Heart right ventricle (tissue), 16 donors: ENCODE measurements around the gene ACVR1B. TPM values are rescaled to one million over a fixed set of nuclear protein-coding genes. Genes with fewer than 3 reads are reported as not detected.

Source experiments
- ATAC-seq, 8 donors: fragments of 200-7000 bp; cut with Tn5 transposase; one replicate each; pipeline ENCODE4 v1.9.1; 2020; ENCODE audit warnings: mild to moderate bottlenecking in 8 of 8, moderate library complexity in 8 of 8, moderate number of reproducible peaks in 1 of 8
- DNase-seq, 2 donors: peaks; one replicate each; pipeline ENCODE4 v3.0.0-alpha.2; 2020
- H3K27ac ChIP-seq, 10 donors: fragments of 200-600 bp; sonication (generic) in 2 of 10; one replicate each; pipeline versions ENCODE4 v1.5.0 to v1.8.0; 2020 to 2022; ENCODE audit warnings: mild to moderate bottlenecking in 3 of 10
- H3K27me3 ChIP-seq, 7 donors: fragments of 200-600 bp; one replicate each; pipeline ENCODE4 v1.8.0; 2021 to 2022; ENCODE audit warnings: mild to moderate bottlenecking in 2 of 7
- H3K36me3 ChIP-seq, 9 donors: fragments of 200-600 bp; sonication (generic) in 1 of 9; one replicate each; pipeline versions ENCODE4 v1.5.0 to v1.8.0; 2020 to 2022; ENCODE audit warnings: mild to moderate bottlenecking in 2 of 9
- H3K4me1 ChIP-seq, 9 donors: fragments of 200-600 bp; sonication (generic) in 1 of 9; one replicate each; pipeline versions ENCODE4 v1.5.0 to v1.8.0; 2020 to 2022; ENCODE audit warnings: mild to moderate bottlenecking in 4 of 9
- H3K4me3 ChIP-seq, 10 donors: fragments of 200-600 bp; sonication (generic) in 2 of 10; one replicate each; pipeline versions ENCODE4 v1.5.0 to v1.8.0; 2020 to 2022; ENCODE audit warnings: mild to moderate bottlenecking in 7 of 10, moderate library complexity in 2 of 10
- H3K9me3 ChIP-seq, 11 donors: fragments of 200-600 bp in 10 of 11; sonication (generic) in 2 of 11; one replicate each; pipeline versions ENCODE4 v1.5.0 to v1.8.0; 2013 to 2022; ENCODE audit warnings: mild to moderate bottlenecking in 2 of 11, control low read depth in 1 of 11, moderate library complexity in 1 of 11
- WGBS, 2 donors: extraction: QIAGEN DNeasy Blood & Tissue Kit; methylation state at CpG; one replicate each; pipeline ENCODE4 v1.1.7; 2013; ENCODE audit warnings: inconsistent platforms in 1 of 2; 5-methylcytosine and 5-hydroxymethylcytosine counted together
- intact Hi-C, 10 donors: fragments of 100-400 bp; cut with DNase I; formaldehyde crosslinking; loops; one replicate each; pipeline versions ENCODE4 v1.11.1 to v1.14.2; 2022
- polyA plus RNA-seq, 2 donors: library from polyadenylated mRNA; stranded (reverse); fragments of 200-250 nt; gene quantifications; one replicate each; pipeline ENCODE4 v1.2.3, GENCODE V29; 2013
- total RNA-seq, 10 donors: library from RNA; stranded (reverse); fragmentation: NEBNext Ultra II Directional in 3 of 10; extraction: Animal tissue kit (Norgen Biotek cat#: 25700) in 3 of 10; gene quantifications; one replicate each; pipeline versions ENCODE4 v1.2.1 to v1.2.4, GENCODE V29; 2021 to 2023
- TF ChIP-seq, protein P1 (sequence below), 9 donors: fragments of 200-600 bp; sonication (generic) in 2 of 9; IDR thresholded peaks; one replicate each; pipeline versions ENCODE4 v1.5.0 to v1.8.0; 2021 to 2022; ENCODE audit warnings: antibody characterized with exemption in 9 of 9, mild to moderate bottlenecking in 5 of 9, moderate library complexity in 1 of 9
- donor health status: Arrhythmogenic right ventricular cardiomyopathy.
- donor health status: ischemic (EF 13 %, LVEDD 7.1; RV severe dilation, severe dysfunction).
- donor health status: healthy with polysubstance abuse.
- donor health status: DM: no; HTN: yes; CAD: no.
- donor health status: DM: no; HTN: no; CAD: no.
- donor health status: ischemic (EF 25% LVEDD 6.9; RV normal size, moderate dysfunction).
- donor health status: ischemic (EF 25% LVEDD 5.7; RV mildly dilated, moderate dysfunction).
- donor health status: healthy.
- donor health status: DM: yes; HTN: yes; CAD: no.
- donor health status: Ischemic cardiomyopathy.
- donor health status: ischemic (EF 35%, LVEDD 5.7; RV mildly dilated, moderate dysfunction).
- donor health status: nonischemic (EF 11% LVEDD 7.7; RV severe dilation, severe dysfunction).
- donor health status: DM: yes; HTN: yes; CAD: no.
- donor health status: PGD.
- donor health status: ischemic (EF 29% LVEDD 5.4; RV normal size, mild dysfunction).
- donor health status: nonischemic (EF 23%, LVEDD 6.1; RV moderate dilation, normal function).

The ACVR1B gene
- total and polyA plus RNA-seq, 12 donors = 5.8 to 15.5 (median 9.7) TPM

DNA sequence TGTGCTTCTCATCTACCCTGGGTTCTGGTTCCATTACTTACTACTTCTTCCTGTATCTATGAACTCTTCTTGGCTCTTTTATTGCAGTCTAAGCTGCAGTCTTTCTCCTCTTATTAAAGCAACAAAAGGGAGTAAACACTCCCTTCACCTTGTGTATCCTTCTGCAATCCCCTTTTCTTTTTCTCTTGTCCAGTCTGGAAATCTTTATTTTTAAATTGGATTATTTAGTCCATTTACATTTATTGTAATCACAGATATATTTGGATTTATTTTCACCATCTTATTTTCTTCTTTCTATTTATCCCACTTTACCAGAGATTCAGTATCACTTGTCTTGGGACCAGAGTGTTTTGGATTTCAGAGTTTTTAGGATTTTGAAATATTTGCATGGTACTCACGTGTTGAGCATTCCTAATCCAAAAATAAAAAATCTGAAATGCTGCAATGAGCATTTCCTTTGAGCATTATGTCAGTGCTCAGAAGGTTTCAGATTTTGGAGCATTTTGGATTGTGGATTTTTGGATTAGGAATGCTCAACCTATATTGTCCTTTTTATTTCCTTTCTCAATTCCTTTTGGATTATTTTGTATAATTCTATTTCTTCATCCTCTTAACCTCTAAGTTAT lies 6.8 kb upstream of the ACVR1B start:
- no peaks in the 10 kb centered on the region for H3K36me3 ChIP-seq
- no peak for ATAC-seq
- WGBS, 2 donors = 96 to 97% methylated on average over 1 of the region's 1 CpG
- H3K4me1 ChIP-seq = peaks cover 3 to 16% (median 10%) of the 10 kb centered on the region in 9 donors
- no peak overlapping the region for H3K27ac ChIP-seq
- TF ChIP-seq, protein P1, sequence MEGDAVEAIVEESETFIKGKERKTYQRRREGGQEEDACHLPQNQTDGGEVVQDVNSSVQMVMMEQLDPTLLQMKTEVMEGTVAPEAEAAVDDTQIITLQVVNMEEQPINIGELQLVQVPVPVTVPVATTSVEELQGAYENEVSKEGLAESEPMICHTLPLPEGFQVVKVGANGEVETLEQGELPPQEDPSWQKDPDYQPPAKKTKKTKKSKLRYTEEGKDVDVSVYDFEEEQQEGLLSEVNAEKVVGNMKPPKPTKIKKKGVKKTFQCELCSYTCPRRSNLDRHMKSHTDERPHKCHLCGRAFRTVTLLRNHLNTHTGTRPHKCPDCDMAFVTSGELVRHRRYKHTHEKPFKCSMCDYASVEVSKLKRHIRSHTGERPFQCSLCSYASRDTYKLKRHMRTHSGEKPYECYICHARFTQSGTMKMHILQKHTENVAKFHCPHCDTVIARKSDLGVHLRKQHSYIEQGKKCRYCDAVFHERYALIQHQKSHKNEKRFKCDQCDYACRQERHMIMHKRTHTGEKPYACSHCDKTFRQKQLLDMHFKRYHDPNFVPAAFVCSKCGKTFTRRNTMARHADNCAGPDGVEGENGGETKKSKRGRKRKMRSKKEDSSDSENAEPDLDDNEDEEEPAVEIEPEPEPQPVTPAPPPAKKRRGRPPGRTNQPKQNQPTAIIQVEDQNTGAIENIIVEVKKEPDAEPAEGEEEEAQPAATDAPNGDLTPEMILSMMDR (IDR thresholded peaks at IDR 0.05) = no peak
- H3K27me3 ChIP-seq = no peaks in the 10 kb centered on the region
- H3K4me3 ChIP-seq = no peak overlapping the region
- no peak for DNase-seq
- intact Hi-C loops = no loop called here
- H3K9me3 ChIP-seq = peaks cover 0 to 23% (median 13%) of the 10 kb centered on the region in 11 donors

DNA sequence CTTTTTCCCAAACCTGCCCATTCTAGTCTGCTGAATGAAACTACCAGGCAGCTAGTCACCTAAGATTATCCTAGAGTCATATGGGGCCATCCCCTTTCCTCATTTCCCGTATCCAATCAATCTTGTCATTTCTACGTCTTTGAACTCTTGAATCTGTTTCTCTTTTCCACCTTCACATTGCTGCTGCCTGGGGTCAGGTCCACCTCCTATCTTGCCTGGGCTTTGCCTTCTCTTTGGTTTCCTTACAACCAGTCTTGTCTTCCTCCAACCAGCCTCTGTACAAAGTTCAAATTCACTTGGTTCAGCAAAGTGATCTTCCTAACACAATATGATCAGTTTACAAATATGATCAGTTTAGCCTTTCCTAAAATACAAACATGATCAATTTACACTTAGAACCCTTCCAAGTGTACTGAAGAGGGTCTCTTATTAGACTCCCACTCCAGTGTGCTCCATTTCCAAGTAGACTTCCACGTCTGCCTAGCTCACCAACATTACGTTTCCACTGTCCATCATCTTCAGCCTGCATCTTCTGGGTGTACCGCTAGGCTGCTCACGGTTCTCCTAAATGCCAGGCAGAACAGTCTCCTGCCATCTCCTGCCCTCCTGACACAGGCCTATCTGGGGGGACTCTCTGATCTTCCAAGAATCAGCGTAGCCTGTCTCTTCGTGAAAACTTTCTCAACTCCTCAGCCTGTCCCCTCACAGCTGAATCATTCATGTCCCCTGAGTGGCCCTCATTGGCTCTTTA lies 4.1 kb upstream of the ACVR1B start:
- WGBS, 2 donors = 93% methylated on average over 8 of the region's 8 CpGs
- DNase-seq (no peak), ATAC-seq (no peak)
- Histone ChIP-seq H3K27ac (no peak overlapping the region), H3K27me3 (no peaks in the 10 kb centered on the region), H3K4me3 (no peak overlapping the region), H3K36me3 (no peaks in the 10 kb centered on the region), H3K4me1 (peaks cover 0 to 10% (median 4%) of the 10 kb centered on the region in 9 donors), H3K9me3 (peaks cover 0 to 23% (median 13%) of the 10 kb centered on the region in 11 donors)
- TF ChIP-seq, protein P1 (IDR thresholded peaks at IDR 0.05) = no peak
- intact Hi-C loops = no loop called here

DNA sequence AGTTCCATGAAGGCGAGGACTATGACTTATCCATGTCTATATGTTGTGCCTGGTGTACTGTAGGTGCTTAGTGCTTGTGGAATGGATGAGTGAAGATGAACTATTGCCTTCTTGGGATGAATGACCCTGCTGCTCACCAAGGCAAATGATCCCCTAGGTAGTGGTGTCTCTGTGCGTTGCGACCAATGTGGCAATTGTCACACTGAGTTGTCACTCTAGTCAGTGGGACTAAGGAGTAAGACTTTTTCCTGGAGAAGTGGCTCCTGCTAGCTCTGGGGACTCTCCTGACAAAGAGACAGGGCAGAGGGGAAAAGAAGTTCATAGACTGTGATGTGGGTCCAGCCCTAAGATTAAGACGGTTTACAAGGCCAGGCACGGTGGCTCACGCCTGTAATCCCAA lies 3.4 kb upstream of the ACVR1B start:
- intact Hi-C loops = no loop called here
- H3K4me3 ChIP-seq = no peak overlapping the region
- DNase-seq = no peak
- no peaks in the 10 kb centered on the region for H3K27me3 ChIP-seq
- ATAC-seq = no peak
- TF ChIP-seq, protein P1 (IDR thresholded peaks at IDR 0.05) = no peak
- no peak overlapping the region for H3K27ac ChIP-seq
- peaks cover 0 to 23% (median 13%) of the 10 kb centered on the region in 11 donors for H3K9me3 ChIP-seq
- H3K4me1 ChIP-seq = peaks cover 3 to 17% (median 10%) of the 10 kb centered on the region in 9 donors
- WGBS, 2 donors = 93 to 95% methylated on average over 6 of the region's 6 CpGs
- H3K36me3 ChIP-seq = no peaks in the 10 kb centered on the region

DNA sequence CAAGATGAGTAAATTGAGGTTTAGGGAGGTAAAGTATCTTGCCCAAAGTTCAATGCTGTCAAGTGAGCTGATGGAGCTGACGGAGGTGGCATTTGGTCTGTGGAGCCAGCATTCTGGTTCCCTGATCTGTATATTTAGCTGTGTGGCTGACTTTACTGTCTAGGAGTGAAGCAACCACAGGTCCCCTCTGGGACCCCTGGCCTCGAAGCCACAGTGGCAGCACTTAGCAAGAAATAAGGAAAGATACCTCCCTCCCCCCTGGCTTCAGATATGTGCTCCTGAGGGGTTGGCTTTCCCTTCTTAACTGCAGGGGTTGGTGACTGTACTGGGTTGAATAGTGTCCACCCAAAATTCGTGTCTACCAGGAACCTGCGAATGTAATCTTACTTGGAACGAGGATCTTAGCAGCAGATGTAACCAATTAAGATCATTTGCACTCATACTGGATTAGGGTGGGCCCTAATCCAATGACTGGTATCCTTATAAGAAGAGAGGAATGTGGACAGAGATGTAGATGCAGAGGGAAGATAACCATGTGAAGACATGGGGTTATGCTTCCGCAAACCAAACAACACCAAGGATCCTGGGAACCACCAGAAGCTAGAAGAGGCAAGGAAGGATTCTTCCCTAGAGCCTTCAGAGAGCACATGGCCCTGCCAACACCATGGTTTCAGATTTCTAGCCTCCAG lies 2.0 kb upstream of the ACVR1B start:
- Histone ChIP-seq H3K9me3 (peaks cover 0 to 15% (median 8%) of the 10 kb centered on the region in 11 donors), H3K4me1 (peaks cover 4 to 31% (median 23%) of the 10 kb centered on the region in 9 donors), H3K27ac (no peak overlapping the region), H3K4me3 (no peak overlapping the region), H3K36me3 (no peaks in the 10 kb centered on the region), H3K27me3 (no peaks in the 10 kb centered on the region)
- ATAC-seq (no peak), DNase-seq (no peak)
- intact Hi-C loops = no loop called here
- TF ChIP-seq, protein P1 (IDR thresholded peaks at IDR 0.05) = no peak
- 82 to 86% methylated on average over 6 of the region's 6 CpGs for WGBS, 2 donors
